ENCODE data around the gene BAD. TPM values are rescaled to one million over a fixed set of nuclear protein-coding genes. Genes with fewer than 3 reads are reported as not detected.

Gene BAD
- total RNA-seq, 1 donor from 2014 or later = 47.0 TPM

DNA sequence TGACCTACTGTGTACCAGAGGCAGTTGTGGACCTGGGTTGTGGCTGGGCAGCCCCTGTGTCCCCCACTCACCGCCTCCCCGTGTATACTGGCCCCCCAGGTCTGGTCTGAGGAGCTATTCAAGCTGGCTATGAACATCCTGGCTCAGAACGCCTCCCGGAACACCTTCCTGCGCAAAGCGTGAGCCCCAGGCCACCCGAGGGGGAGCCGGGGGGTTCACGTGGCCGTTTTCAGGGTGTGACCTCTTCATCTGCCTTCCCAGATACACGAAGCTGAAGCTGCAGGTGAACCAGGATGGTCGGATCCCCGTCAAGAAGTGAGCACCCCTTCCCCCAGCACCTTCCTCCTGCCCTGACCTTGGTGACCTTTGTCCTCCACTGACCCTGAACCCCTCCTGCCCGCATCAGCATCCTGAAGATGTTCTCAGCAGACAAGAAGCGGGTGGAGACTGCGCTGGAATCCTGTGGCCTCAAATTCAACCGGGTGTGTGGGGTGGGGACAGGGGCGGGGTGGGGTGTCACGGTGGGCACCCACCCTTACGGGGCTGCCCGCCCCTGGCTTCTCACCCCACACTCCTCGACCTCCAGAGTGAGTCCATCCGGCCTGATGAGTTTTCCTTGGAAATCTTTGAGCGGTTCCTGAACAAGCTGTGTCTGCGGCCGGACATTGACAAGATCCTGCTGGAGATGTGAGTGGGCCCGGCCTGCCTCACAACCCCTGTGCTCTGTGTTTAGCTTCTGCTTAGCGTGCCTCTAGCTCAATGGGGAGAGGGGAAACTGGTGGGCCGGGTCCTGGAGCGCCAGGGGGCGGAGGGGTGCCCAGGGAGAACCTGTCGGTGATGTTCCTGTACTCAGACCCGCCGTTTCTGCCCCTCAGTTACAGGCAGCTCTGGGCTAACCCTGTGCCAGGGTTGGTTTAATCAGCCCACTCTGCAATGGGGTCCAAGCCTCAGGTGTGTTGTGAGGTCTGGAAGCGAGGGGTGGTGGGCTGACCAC is 29.0 kb downstream of the BAD start:
- Mint-ChIP-seq H3K4me3 (ENCODE audit: unreplicated experiment) (no peak overlapping the region), H3K4me1 (ENCODE audit: low read depth, unreplicated experiment) (peaks cover 4% of the 10 kb centered on the region), H3K36me3 (ENCODE audit: unreplicated experiment) (no peaks in the 10 kb centered on the region), H3K9me3 (ENCODE audit: unreplicated experiment) (peaks cover 6% of the 10 kb centered on the region), H3K27me3 (ENCODE audit: unreplicated experiment) (peaks cover 18% of the 10 kb centered on the region), H3K27ac (ENCODE audit: unreplicated experiment) (no peak overlapping the region)
- DNase-seq = no peak
- TF ChIP-seq, protein P1, sequence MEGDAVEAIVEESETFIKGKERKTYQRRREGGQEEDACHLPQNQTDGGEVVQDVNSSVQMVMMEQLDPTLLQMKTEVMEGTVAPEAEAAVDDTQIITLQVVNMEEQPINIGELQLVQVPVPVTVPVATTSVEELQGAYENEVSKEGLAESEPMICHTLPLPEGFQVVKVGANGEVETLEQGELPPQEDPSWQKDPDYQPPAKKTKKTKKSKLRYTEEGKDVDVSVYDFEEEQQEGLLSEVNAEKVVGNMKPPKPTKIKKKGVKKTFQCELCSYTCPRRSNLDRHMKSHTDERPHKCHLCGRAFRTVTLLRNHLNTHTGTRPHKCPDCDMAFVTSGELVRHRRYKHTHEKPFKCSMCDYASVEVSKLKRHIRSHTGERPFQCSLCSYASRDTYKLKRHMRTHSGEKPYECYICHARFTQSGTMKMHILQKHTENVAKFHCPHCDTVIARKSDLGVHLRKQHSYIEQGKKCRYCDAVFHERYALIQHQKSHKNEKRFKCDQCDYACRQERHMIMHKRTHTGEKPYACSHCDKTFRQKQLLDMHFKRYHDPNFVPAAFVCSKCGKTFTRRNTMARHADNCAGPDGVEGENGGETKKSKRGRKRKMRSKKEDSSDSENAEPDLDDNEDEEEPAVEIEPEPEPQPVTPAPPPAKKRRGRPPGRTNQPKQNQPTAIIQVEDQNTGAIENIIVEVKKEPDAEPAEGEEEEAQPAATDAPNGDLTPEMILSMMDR (IDR thresholded peaks at IDR 0.05; ENCODE audit: partially characterized antibody, unreplicated experiment) = no peak

DNA sequence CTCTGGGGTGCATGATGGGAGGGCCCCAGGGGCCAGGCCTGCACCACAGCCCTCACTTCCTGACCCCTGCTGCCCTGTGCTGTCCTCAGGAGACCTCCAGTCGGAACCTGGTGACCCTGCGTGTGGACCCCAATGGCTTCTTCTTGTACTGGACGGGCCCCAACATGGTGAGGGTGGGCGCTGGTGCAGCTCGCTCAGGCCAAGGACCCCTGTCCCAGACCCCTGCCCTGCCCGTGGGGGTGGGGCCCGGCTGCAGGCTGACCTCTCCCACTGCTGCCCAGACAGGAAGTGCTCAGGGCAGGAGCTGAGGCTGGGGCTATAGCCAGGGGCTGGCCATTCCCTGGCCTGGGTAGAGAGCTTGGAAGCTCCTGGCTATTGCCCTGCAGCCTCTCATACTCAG is 30.1 kb downstream of the BAD start:
- Mint-ChIP-seq H3K4me1 (ENCODE audit: low read depth, unreplicated experiment) (peaks cover 4% of the 10 kb centered on the region), H3K4me3 (ENCODE audit: unreplicated experiment) (no peak overlapping the region), H3K9me3 (ENCODE audit: unreplicated experiment) (peaks cover 2% of the 10 kb centered on the region), H3K36me3 (ENCODE audit: unreplicated experiment) (no peaks in the 10 kb centered on the region), H3K27me3 (ENCODE audit: unreplicated experiment) (peaks cover 7% of the 10 kb centered on the region), H3K27ac (ENCODE audit: unreplicated experiment) (no peak overlapping the region)
- no peak for DNase-seq
- TF ChIP-seq, protein P1 (IDR thresholded peaks at IDR 0.05; ENCODE audit: partially characterized antibody, unreplicated experiment) = no peak

DNA sequence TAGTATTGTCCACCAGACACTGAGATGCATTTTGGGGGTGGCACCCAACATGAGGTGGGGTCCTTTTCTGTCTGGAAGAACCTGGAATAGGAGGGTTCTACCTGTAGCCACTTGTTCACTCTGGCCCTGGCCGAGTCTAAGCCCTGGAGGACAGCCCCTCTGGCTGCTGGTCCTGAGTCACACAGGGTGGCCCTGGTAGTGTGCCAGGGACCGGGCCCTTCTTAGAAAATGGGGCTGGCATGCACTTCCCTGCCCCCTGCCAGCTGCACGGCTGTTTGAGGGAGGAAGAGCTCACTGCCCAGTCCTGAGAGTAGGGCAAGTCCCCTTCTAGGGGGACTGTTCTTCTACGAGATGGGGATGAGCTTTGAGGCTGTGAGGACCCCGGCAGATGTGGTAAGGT is 31.0 kb downstream of the BAD start:
- Mint-ChIP-seq H3K27ac (ENCODE audit: unreplicated experiment) (no peak overlapping the region), H3K9me3 (ENCODE audit: unreplicated experiment) (peaks cover 2% of the 10 kb centered on the region), H3K36me3 (ENCODE audit: unreplicated experiment) (no peaks in the 10 kb centered on the region), H3K4me1 (ENCODE audit: low read depth, unreplicated experiment) (peaks cover 4% of the 10 kb centered on the region), H3K27me3 (ENCODE audit: unreplicated experiment) (peaks cover 11% of the 10 kb centered on the region), H3K4me3 (ENCODE audit: unreplicated experiment) (peak overlapping the region; percentile 42)
- TF ChIP-seq, protein P1 (IDR thresholded peaks at IDR 0.05; ENCODE audit: partially characterized antibody, unreplicated experiment) = no peak
- no peak for DNase-seq

DNA sequence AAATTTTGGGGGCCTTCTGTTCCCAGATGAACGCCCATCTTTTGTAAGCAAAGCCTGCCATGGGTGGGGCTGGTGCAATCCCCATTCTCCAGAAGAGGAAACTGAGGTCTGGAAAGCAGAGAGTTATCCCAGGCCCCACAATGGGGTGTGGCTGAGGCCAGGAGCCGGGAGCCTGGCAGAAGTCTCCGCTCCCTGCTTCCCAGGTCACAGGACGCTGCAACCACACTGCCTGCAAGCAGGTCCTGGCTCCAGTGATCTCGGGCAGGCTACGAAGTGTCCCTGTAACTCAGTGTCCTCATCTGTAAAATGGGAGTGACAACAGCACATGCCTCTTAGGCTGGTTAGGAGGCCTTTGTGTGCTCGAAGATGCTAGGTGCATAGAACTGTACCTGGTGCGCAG is 31.4 kb downstream of the BAD start:
- no peaks in the 10 kb centered on the region for H3K36me3 Mint-ChIP-seq (ENCODE audit: unreplicated experiment)
- DNase-seq = no peak
- peaks cover 11% of the 10 kb centered on the region for H3K27me3 Mint-ChIP-seq (ENCODE audit: unreplicated experiment)
- no peak overlapping the region for H3K27ac Mint-ChIP-seq (ENCODE audit: unreplicated experiment)
- H3K9me3 Mint-ChIP-seq (ENCODE audit: unreplicated experiment) = peaks cover 5% of the 10 kb centered on the region
- peaks cover 8% of the 10 kb centered on the region for H3K4me1 Mint-ChIP-seq (ENCODE audit: low read depth, unreplicated experiment)
- H3K4me3 Mint-ChIP-seq (ENCODE audit: unreplicated experiment) = peak overlapping the region; percentile 42
- TF ChIP-seq, protein P1 (IDR thresholded peaks at IDR 0.05; ENCODE audit: partially characterized antibody, unreplicated experiment) = no peak
